ENCODE measurements around the gene C2orf49. TPM values are rescaled to one million over a fixed set of nuclear protein-coding genes. Genes with fewer than 3 reads are reported as not detected.
"Not testable (repeated sequence)": the region's sequence is repeated elsewhere in the genome, so short reads cannot be mapped to it uniquely, and the experiment has no call there.

C2orf49 gene
- polyA plus RNA-seq, 3 donors, result 24.2 to 28.8 (median 26.4) TPM

- DNase-seq (ENCODE audit: low read depth in 3 of 3, low spot score in 2 of 3), result no peak
These were observed 16.6 kb upstream of the C2orf49 start for GRCh38 chr2:105320651-105321215.

DNA sequence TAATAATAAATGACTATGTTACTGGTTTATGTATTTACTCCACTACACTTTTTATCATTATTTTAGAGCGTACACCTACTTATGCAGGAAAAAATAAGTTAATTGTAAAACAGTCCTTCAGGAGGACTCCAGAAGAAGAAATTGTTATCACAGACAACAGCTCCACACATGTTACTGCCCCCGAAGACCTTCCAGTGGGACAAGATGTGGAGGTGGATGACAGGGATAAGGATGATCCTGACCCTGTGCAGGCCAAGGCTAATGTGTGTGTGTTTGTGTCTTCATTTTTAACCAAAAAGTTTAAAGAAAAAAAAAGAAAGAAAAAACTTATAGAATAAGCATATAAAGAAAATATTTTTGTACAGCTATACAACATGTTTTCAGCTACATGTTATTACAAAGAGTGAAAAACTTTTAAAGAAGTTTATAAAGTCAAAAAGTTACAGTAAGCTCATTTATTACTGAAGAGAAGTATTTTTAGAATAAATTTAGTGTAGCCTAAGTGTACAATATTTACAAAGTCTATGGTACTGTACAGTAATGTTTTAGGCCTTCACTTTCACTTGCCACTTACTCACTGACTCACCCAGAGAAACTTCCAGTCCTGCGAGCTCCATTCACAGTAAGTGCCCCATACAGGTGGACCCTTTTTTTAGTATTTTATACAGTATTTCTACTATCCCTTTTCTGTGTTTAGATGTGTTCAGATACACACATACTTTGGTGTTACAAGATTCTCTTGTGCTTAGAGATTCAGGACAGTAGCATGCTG, 15.3 kb upstream of the C2orf49 start:
- no peak for DNase-seq (ENCODE audit: low read depth in 3 of 3, low spot score in 2 of 3)

DNA sequence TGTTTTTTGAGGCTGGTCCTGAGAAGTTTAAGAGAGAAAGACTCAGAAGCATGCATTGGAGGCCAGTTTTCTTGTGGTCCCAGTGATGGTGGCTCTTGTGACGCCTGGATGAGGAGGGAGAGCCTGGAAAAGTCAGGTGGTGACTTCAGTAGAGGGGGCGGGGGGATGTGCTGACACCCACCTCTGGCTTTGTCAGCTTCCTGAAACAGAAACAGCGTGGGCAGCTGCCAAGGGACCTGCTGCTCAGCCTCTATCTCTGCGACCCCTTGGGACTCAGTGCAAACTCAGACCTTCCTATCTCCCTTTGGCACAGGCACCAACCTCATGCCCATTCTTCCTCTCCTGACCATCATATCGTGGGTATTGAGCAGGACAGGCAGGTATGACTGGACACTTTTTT, 14.2 kb upstream of the C2orf49 start:
- no peak for DNase-seq (ENCODE audit: low read depth in 3 of 3, low spot score in 2 of 3)

GRCh38 chr2:105324101-105324500, 13.2 kb upstream of the C2orf49 start:
- no peak for DNase-seq (ENCODE audit: low read depth in 3 of 3, low spot score in 2 of 3)

DNA sequence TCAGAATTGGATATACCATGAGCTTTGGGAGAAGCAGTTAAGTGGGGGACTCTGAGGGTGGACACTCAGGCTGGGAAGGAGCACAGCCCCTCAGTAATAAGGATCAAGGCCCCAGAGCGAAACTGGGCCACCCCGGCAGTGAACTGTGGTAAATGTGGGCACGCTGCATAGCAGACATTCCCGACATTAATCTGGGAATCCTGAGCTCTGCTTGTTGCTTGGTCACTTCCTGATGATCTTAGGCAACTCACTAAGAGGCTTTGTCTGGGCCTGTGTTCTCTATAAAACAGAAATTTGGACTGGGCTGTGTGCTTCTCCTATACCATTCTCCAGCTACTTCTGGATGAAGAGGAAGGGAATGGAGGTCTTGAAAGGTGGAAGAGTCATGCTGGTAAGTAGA, 12.6 kb upstream of the C2orf49 start:
- DNase-seq (ENCODE audit: low read depth in 3 of 3, low spot score in 2 of 3), result no peak

DNA sequence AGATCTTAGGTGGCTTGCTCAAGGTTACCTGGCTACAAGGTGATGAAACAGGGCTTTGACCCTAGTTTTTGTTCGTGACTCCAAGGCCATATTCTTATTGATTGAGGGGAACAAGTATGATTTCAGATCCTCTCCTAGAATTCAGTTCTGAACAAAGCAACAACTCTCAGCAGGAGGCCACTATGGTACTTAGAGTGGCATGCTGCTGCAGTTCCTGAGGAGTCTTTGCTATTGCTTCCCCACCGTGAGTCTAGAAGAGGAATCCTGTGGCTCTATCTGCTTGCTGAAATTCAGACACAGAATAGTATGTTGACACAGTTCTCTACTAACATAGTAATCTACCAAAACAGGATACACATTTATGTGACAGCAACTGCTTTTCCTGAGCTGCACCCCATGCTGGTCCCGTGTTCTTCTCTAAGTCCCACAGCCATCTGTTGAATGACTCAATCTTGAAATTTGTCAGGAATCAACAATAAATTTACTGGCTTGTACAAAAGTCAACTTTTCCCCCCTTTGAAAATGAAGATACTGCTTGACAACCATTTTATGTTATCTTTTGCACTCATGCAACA, 11.9 kb upstream of the C2orf49 start:
- DNase-seq (ENCODE audit: low read depth in 3 of 3, low spot score in 2 of 3), result no peak

GRCh38 chr2:105327271-105327670, 10.1 kb upstream of the C2orf49 start:
- not testable (repeated sequence) for DNase-seq (ENCODE audit: low read depth in 3 of 3, low spot score in 2 of 3)

DNA sequence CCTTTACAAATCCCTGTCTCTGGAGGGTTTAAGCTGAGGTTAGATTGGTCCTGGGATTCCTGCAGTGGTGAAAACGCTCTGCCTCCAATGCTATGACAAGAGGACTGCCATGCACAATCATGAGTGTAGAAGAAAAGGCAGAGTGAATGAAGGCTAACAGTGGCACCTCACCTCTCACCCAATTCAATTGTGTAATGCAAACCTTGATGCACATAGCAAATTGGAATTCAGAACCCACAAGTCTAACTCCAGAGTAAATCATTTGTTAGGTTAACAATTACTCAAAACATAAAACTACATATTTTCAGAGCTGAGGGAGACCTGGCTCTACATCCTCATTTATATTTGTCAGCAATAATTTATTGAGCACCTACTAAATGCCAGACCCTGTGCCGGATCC, 9.7 kb upstream of the C2orf49 start:
- DNase-seq (ENCODE audit: low read depth in 3 of 3, low spot score in 2 of 3), result no peak

- no peak for DNase-seq (ENCODE audit: low read depth in 3 of 3, low spot score in 2 of 3)
These were observed 8.8 kb upstream of the C2orf49 start for GRCh38 chr2:105328281-105329196.

DNA sequence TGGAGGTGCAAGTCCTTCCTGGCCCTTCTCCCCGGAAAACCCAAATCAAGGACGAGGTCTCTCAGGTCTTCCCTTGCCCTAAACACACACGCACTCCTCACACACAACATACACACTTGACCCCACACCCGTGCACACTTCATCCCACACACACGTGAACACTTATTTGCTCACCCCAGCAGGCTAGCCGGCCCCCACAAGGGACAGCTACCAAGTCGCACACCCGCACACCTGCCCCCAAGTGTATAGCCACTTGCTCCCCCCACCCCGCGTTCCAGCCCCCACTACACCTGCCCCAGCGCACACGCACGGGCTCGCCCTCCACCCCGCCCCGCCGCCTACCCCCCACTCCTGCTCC, 8.2 kb upstream of the C2orf49 start:
- DNase-seq (ENCODE audit: low read depth in 3 of 3, low spot score in 2 of 3), result no peak

GRCh38 chr2:105329561-105330495, 7.5 kb upstream of the C2orf49 start, which contains the start of gene TGFBRAP1:
Gene TGFBRAP1 (minus strand): TSS chr2:105329735. CDS start chr2:105308301, 21,434 bp downstream.
- no peak for DNase-seq (ENCODE audit: low read depth in 3 of 3, low spot score in 2 of 3)

GRCh38 chr2:105330681-105331375, 6.5 kb upstream of the C2orf49 start:
- DNase-seq (ENCODE audit: low read depth in 3 of 3, low spot score in 2 of 3), result no peak

DNA sequence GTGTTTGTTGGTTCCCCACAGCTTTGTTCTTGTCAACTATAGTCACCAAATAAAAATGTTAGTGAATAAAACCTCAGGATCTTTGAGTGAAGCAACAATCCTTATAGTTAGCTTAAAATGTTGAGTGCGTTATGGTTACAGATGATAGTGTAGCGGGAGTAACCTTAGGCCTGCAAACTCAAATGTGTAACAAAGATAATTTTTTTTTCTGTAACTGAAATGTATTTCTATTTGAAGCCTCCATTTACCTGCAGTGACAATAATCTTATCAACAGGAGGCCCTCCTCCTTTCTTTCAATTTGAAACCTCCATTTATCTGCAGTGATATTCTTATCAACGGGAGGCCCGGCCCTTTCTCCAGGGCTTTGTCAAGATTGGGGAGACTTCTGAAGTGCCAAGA, 3.1 kb upstream of the C2orf49 start:
- no peak for DNase-seq (ENCODE audit: low read depth in 3 of 3, low spot score in 2 of 3)

- DNase-seq (ENCODE audit: low read depth in 3 of 3, low spot score in 2 of 3), result no peak
These were observed 1.9 kb upstream of the C2orf49 start for GRCh38 chr2:105335469-105335868.

GRCh38 chr2:105336786-105337121, 586 bp upstream of the C2orf49 start:
- DNase-seq (ENCODE audit: low read depth in 3 of 3, low spot score in 2 of 3), result no peak

GRCh38 chr2:105338020-105338385, 663 bp downstream of the C2orf49 start:
- DNase-seq (ENCODE audit: low read depth in 3 of 3, low spot score in 2 of 3), result no peak

DNA sequence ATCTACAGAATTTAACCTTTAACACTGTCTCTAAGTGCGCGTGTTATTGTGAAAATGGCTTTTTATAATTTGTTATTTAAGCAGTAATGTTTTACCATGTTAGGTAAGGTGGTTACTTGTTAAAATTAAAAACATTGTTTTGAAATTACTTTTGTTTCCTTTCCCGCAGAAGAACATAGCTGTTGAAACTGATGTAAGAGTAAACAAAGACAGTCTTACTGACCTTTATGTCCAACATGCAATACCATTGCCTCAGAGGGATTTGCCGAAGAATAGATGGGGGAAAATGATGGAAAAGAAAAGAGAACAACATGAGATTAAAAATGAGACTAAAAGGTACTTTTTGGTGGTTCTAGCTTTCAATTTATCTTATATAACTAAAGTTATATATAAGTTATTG, 2.1 kb downstream of the C2orf49 start:
- no peak for DNase-seq (ENCODE audit: low read depth in 3 of 3, low spot score in 2 of 3)

- no peak for DNase-seq (ENCODE audit: low read depth in 3 of 3, low spot score in 2 of 3)
These were observed 7.5 kb downstream of the C2orf49 start for GRCh38 chr2:105344704-105345345.

DNA sequence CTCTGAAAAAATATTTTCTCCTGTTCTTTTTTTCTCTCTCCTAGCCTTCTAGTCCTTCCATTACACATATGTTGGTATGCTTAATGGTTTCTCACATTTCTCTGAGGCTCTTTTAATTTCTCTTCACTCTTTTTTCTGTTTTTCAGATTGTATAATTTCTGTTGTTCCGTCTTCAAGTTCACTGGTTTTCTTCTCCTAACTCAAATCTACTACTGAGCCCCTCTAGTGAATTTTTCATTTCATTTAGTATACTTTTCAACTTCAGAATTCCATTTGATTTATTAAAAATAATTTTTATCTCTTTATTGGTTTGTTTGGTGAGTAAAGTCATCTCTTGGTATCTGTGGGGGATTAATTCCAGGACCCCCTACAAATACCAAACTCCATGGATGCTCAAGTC, 19.8 kb downstream of the C2orf49 start:
- no peak for DNase-seq (ENCODE audit: low read depth in 3 of 3, low spot score in 2 of 3)

Measured in right renal cortex interstitium (tissue), 3 donors.